Nephron progenitor cell (in vitro differentiated cells): ENCODE results near the gene ENG.
"Not testable (repeated sequence)": the region's sequence is repeated elsewhere in the genome, so short reads cannot be mapped to it uniquely, and the experiment has no call there.

Experiments
- DNase-seq: peaks from one replicate; pipeline ENCODE4 v3.0.0; 2021
- H3K27ac Mint-ChIP-seq: 2 replicates; pipeline ENCODE4 v1.8.0; 2021; ENCODE audit warnings: mild to moderate bottlenecking, moderate library complexity, mixed read lengths
- H3K27me3 Mint-ChIP-seq: 2 replicates; pipeline ENCODE4 v1.8.0; 2021; ENCODE audit warnings: mild to moderate bottlenecking, low read depth, mixed read lengths; ENCODE audit not compliant: poor library complexity
- H3K36me3 Mint-ChIP-seq: 2 replicates; pipeline ENCODE4 v1.8.0; 2021; ENCODE audit warnings: low read depth, mixed read lengths
- H3K4me1 Mint-ChIP-seq: 2 replicates; pipeline ENCODE4 v1.8.0; 2021; ENCODE audit warnings: mixed read lengths
- H3K4me3 Mint-ChIP-seq: 2 replicates; pipeline ENCODE4 v1.8.0; 2021; ENCODE audit warnings: mild to moderate bottlenecking, moderate library complexity, mixed read lengths
- H3K9me3 Mint-ChIP-seq: 2 replicates; pipeline ENCODE4 v1.8.0; 2021; ENCODE audit warnings: mild to moderate bottlenecking, moderate library complexity, mixed read lengths
- CTCF ChIP-seq: fragments of 200-600 bp; sonication (generic); IDR thresholded peaks from 2 replicates; pipeline ENCODE4 v1.5.0; 2021; ENCODE audit warnings: antibody characterized with exemption

ENG gene

GRCh38 chr9:127872369-127873222, 18.1 kb upstream of the ENG start:
- TF ChIP-seq CTCF, result no peak
- peaks cover 59% of the 10 kb centered on the region for H3K4me1 Mint-ChIP-seq
- no peak overlapping the region for H3K27ac Mint-ChIP-seq
- H3K9me3 Mint-ChIP-seq, result no peaks in the 10 kb centered on the region
- H3K36me3 Mint-ChIP-seq, result peaks cover 5% of the 10 kb centered on the region
- DNase-seq, result no peak
- no peak overlapping the region for H3K4me3 Mint-ChIP-seq
- no peaks in the 10 kb centered on the region for H3K27me3 Mint-ChIP-seq

GRCh38 chr9:127871531-127871930, 17.1 kb upstream of the ENG start:
- H3K36me3 Mint-ChIP-seq, result peaks cover 5% of the 10 kb centered on the region
- H3K27ac Mint-ChIP-seq, result no peak overlapping the region
- H3K4me1 Mint-ChIP-seq, result peaks cover 57% of the 10 kb centered on the region
- no peak for DNase-seq
- H3K4me3 Mint-ChIP-seq, result no peak overlapping the region
- H3K9me3 Mint-ChIP-seq, result no peaks in the 10 kb centered on the region
- no peaks in the 10 kb centered on the region for H3K27me3 Mint-ChIP-seq
- TF ChIP-seq CTCF, result no peak

GRCh38 chr9:127870887-127871286, 16.4 kb upstream of the ENG start:
- H3K27me3 Mint-ChIP-seq, result no peaks in the 10 kb centered on the region
- no peak overlapping the region for H3K4me3 Mint-ChIP-seq
- TF ChIP-seq CTCF, result no peak
- no peaks in the 10 kb centered on the region for H3K9me3 Mint-ChIP-seq
- DNase-seq, result no peak
- H3K27ac Mint-ChIP-seq, result no peak overlapping the region
- H3K36me3 Mint-ChIP-seq, result peaks cover 5% of the 10 kb centered on the region
- peaks cover 61% of the 10 kb centered on the region for H3K4me1 Mint-ChIP-seq

- not testable (repeated sequence) for H3K4me3 Mint-ChIP-seq, H3K27me3 Mint-ChIP-seq, DNase-seq, H3K9me3 Mint-ChIP-seq, H3K36me3 Mint-ChIP-seq, H3K27ac Mint-ChIP-seq
- H3K4me1 Mint-ChIP-seq, result peaks cover 61% of the 10 kb centered on the region
- peak; percentile 19 for TF ChIP-seq CTCF
These were observed 15.7 kb upstream of the ENG start for GRCh38 chr9:127870153-127870491.

- H3K9me3 Mint-ChIP-seq, result no peaks in the 10 kb centered on the region
- H3K36me3 Mint-ChIP-seq, result peaks cover 5% of the 10 kb centered on the region
- H3K27ac Mint-ChIP-seq, result no peak overlapping the region
- H3K4me3 Mint-ChIP-seq, result no peak overlapping the region
- peak; percentile 86 for TF ChIP-seq CTCF
- DNase-seq, result peak; percentile 95
- H3K4me1 Mint-ChIP-seq, result peaks cover 62% of the 10 kb centered on the region
- peaks cover 4% of the 10 kb centered on the region for H3K27me3 Mint-ChIP-seq
These were observed 15.1 kb upstream of the ENG start for GRCh38 chr9:127869310-127870152.
